Panc1 (cell line): ENCODE results near the gene ZNF521. TPM values are rescaled to one million over a fixed set of nuclear protein-coding genes. Genes with fewer than 3 reads are reported as not detected.

Experiments used
- ATAC-seq: fragments of 200-7000 bp; cut with Tn5 transposase; 2 replicates; pipeline ENCODE4 v1.9.1; 2020; ENCODE audit warnings: mild to moderate bottlenecking, moderate library complexity
- BruUV-seq: library from RNA; stranded (reverse); fragments of 400-500 nt; replicated peaks from 2 replicates; lab custom pipeline; 2021; lab: Mats Ljungman, UMichigan
- CTCF ChIA-PET: fragments of 300-600 bp; sonication (Branson Sonifier 250); formaldehyde crosslinking; loops from one replicate; lab custom pipeline; 2022; ENCODE audit warnings: antibody characterized with exemption; lab: Charles Lee
- POLR2A ChIA-PET: fragments of 300-600 bp; sonication (Branson Sonifier 250); formaldehyde crosslinking; loops from one replicate; lab custom pipeline; 2022; ENCODE audit warnings: antibody characterized with exemption; lab: Charles Lee
- DNase-seq: peaks from one replicate; pipeline ENCODE4 v3.0.0-alpha.2; 2010; ENCODE audit warnings: low read depth, low spot score
- H3K27ac ChIP-seq: 2 replicates; pipeline ENCODE4 v1.5.1; 2011; ENCODE audit warnings: mild to moderate bottlenecking, low read length, inconsistent platforms
- H3K27me3 ChIP-seq: fragments of 200-500 bp; sonication (Bioruptor generic); 2 replicates; pipeline ENCODE4 v1.6.0; 2014; ENCODE audit warnings: low read length, inconsistent platforms; ENCODE audit not compliant: control insufficient read depth, insufficient read depth
- H3K36me3 ChIP-seq: fragments of 200-500 bp; sonication (Bioruptor generic); 2 replicates; pipeline ENCODE4 v1.5.1; 2014; ENCODE audit warnings: inconsistent platforms, mild to moderate bottlenecking, low read length, moderate library complexity; ENCODE audit not compliant: control insufficient read depth, insufficient read depth
- H3K4me1 ChIP-seq: 2 replicates; pipeline ENCODE4 v1.5.1; 2011; ENCODE audit warnings: inconsistent platforms, mild to moderate bottlenecking, low read length, moderate library complexity; ENCODE audit not compliant: control insufficient read depth, insufficient read depth
- H3K4me3 ChIP-seq, 2 experiments: 2 replicates each; pipeline ENCODE4 v1.5.1; 2011 to 2012; ENCODE audit warnings: low read depth in 2 of 2, low read length in 2 of 2, mild to moderate bottlenecking in 2 of 2, inconsistent platforms in 1 of 2, moderate library complexity in 1 of 2
- H3K9me3 ChIP-seq: fragments of 200-500 bp; sonication (Bioruptor generic); 2 replicates; pipeline ENCODE4 v1.5.1; 2014; ENCODE audit warnings: low read depth, mild to moderate bottlenecking, inconsistent platforms, low read length, moderate library complexity; ENCODE audit not compliant: control insufficient read depth, insufficient read depth
- POLR2AphosphoS5 ChIP-seq: IDR thresholded peaks from 2 replicates; pipeline ENCODE4 v1.6.1; 2012; ENCODE audit warnings: mild to moderate bottlenecking, low read depth, low read length, moderate library complexity
- REST ChIP-seq, 2 experiments: IDR thresholded peaks; 2 replicates each; pipeline ENCODE4 v1.6.1; 2011 to 2012; ENCODE audit warnings: low read depth in 2 of 2, control low read depth in 1 of 2, low read length in 1 of 2, mild to moderate bottlenecking in 1 of 2, moderate library complexity in 1 of 2; ENCODE audit not compliant: insufficient read depth in 1 of 2
- SIN3A ChIP-seq: IDR thresholded peaks from 2 replicates; pipeline ENCODE4 v1.6.1; 2012; ENCODE audit warnings: low read depth, mild to moderate bottlenecking, low read length, moderate library complexity, borderline replicate concordance; ENCODE audit not compliant: insufficient read depth
- TCF7L2 ChIP-seq: IDR thresholded peaks from 2 replicates; pipeline ENCODE4 v1.6.1; 2011; ENCODE audit warnings: mild to moderate bottlenecking, low read depth, low read length, inconsistent platforms
- in situ Hi-C: cut with HindIII; loops from 2 replicates; pipeline ENCODE4 v1.10.0; 2016; ENCODE audit warnings: low sequenced_read_pairs, low pct_unique_long_range_greater_than_20kb
- intact Hi-C: fragments of 100-400 bp; cut with micrococcal nuclease; formaldehyde crosslinking; loops from one replicate; pipeline ENCODE4 v1.10.0; 2022; ENCODE audit not compliant: unreplicated experiment
- total RNA-seq: library from RNA; stranded (reverse); gene quantifications from one replicate; pipeline ENCODE4 v1.2.1, GENCODE V29; 2021; ENCODE audit not compliant: unreplicated experiment
- TF ChIP-seq, protein P1 (sequence below): fragments of 450-650 bp; IDR thresholded peaks from 2 replicates; pipeline ENCODE4 v1.5.1; 2017; ENCODE audit warnings: mild to moderate bottlenecking

Gene ZNF521
- total RNA-seq, 1 experiment from 2014 or later, result 0.15 TPM

DNA sequence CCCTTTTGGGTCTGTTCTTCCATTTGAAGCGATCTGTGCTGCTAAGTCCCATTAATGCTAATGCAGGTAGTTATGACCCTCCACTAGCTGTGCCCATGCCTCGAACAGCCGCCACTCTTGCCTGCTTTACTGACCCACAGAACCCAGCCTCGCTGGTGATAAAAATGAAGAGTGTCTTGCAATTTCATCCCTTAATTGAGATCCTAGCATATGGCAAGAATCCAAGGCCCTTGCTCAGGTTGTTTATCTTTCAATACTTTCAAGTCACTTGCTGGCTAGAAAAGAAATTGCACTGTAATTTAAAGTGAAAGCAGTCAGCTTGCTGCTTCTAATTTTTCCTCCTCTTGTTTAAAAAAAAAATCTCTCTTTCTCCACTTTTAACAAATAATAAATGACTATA is 73.6 kb downstream of the ZNF521 start:
- DNase-seq (no peak), ATAC-seq (no peak)
- H3K4me1 ChIP-seq, result no peaks in the 10 kb centered on the region
- POLR2A ChIA-PET, result no interaction called here
- no peak overlapping the region for H3K4me3 ChIP-seq
- no peak for TF ChIP-seq REST (IDR thresholded peaks at IDR 0.05; ENCODE audit: insufficient read depth in 1 of 2, low read depth in 2 of 2, low read length in 1 of 2)
- TF ChIP-seq POLR2AphosphoS5, result no peak
- TF ChIP-seq, protein P1, sequence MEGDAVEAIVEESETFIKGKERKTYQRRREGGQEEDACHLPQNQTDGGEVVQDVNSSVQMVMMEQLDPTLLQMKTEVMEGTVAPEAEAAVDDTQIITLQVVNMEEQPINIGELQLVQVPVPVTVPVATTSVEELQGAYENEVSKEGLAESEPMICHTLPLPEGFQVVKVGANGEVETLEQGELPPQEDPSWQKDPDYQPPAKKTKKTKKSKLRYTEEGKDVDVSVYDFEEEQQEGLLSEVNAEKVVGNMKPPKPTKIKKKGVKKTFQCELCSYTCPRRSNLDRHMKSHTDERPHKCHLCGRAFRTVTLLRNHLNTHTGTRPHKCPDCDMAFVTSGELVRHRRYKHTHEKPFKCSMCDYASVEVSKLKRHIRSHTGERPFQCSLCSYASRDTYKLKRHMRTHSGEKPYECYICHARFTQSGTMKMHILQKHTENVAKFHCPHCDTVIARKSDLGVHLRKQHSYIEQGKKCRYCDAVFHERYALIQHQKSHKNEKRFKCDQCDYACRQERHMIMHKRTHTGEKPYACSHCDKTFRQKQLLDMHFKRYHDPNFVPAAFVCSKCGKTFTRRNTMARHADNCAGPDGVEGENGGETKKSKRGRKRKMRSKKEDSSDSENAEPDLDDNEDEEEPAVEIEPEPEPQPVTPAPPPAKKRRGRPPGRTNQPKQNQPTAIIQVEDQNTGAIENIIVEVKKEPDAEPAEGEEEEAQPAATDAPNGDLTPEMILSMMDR, result no peak
- no peak for TF ChIP-seq SIN3A
- no peak for TF ChIP-seq TCF7L2
- H3K27me3 ChIP-seq, result no peaks in the 10 kb centered on the region
- intact Hi-C loops (no loop called here), in situ Hi-C loops (no loop called here)
- no peaks in the 10 kb centered on the region for H3K9me3 ChIP-seq
- CTCF ChIA-PET, result no interaction called here
- H3K36me3 ChIP-seq, result no peaks in the 10 kb centered on the region
- BruUV-seq, result no TSS peak
- H3K27ac ChIP-seq, result no peak overlapping the region

DNA sequence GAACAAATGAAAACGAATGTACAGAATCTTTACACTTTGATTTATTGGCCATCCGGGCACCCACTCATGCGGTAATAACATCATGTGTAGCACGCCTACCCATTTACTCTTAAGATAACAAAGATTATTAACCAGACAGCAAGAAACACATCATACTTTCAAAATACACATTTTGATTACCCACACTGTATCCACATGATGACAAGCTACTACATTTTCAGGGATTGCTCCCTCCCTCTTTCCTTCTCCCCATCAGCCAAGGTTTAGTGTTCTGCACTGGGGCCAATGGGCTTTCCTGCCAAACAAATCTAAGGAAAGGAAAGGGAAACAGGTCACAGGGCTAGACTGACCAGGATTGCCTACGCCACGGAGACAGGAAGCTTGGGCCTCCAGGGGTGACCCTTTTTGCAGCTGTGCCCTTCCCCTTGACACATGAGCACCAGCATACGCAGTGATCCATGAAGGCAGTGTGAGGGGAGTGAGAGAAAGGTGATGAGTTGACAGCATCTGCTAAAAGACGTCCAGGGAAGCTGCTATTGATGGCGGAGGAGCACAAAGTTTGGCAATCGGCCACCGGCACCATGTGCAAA is 76.5 kb downstream of the ZNF521 start:
- H3K4me1 ChIP-seq, result no peaks in the 10 kb centered on the region
- DNase-seq (no peak), ATAC-seq (no peak)
- H3K27me3 ChIP-seq, result no peaks in the 10 kb centered on the region
- ChIA-PET POLR2A (no interaction called here), CTCF (no interaction called here)
- no TSS peak for BruUV-seq
- H3K4me3 ChIP-seq, result no peak overlapping the region
- no peaks in the 10 kb centered on the region for H3K9me3 ChIP-seq
- no peak for TF ChIP-seq SIN3A
- no peak for TF ChIP-seq REST (IDR thresholded peaks at IDR 0.05; ENCODE audit: insufficient read depth in 1 of 2, low read depth in 2 of 2, low read length in 1 of 2)
- TF ChIP-seq TCF7L2, result no peak
- no peak for TF ChIP-seq POLR2AphosphoS5
- TF ChIP-seq, protein P1, result no peak
- in situ Hi-C loops (no loop called here), intact Hi-C loops (no loop called here)
- no peak overlapping the region for H3K27ac ChIP-seq
- H3K36me3 ChIP-seq, result no peaks in the 10 kb centered on the region
